DND-41 (cell line): ENCODE measurements around the gene CYTIP.

Experiments
- ATAC-seq: fragments of 200-7000 bp; cut with Tn5 transposase; 3 replicates; pipeline ENCODE4 v1.9.1; 2021; ENCODE audit warnings: low read depth; ENCODE audit not compliant: insufficient read depth
- DNase-seq: peaks from one replicate; pipeline ENCODE4 v3.0.0-alpha.2; 2020
- H2AFZ ChIP-seq: 2 replicates; pipeline ENCODE4 v1.6.0; 2012; ENCODE audit warnings: low read depth, low read length
- H3K27ac ChIP-seq: 2 replicates; pipeline ENCODE4 v1.5.1; 2012; ENCODE audit warnings: low read length, inconsistent platforms
- H3K27me3 ChIP-seq: fragments of 200-600 bp; sonication (generic); 2 replicates; pipeline ENCODE4 v1.6.0; 2012; ENCODE audit warnings: low read length, mild to moderate bottlenecking, inconsistent platforms; ENCODE audit not compliant: insufficient read depth, poor library complexity
- H3K36me3 ChIP-seq: 2 replicates; pipeline ENCODE4 v1.5.1; 2012; ENCODE audit warnings: low read length, inconsistent platforms; ENCODE audit not compliant: insufficient read depth
- H3K4me1 ChIP-seq: 2 replicates; pipeline ENCODE4 v1.5.1; 2012; ENCODE audit warnings: mild to moderate bottlenecking, low read length; ENCODE audit not compliant: insufficient read depth
- H3K4me2 ChIP-seq: 2 replicates; pipeline ENCODE4 v1.6.0; 2012; ENCODE audit warnings: mild to moderate bottlenecking, moderate library complexity, low read length, inconsistent platforms; ENCODE audit not compliant: insufficient read depth
- H3K4me3 ChIP-seq, 2 experiments: fragments of 200-600 bp in 1 of 2; shearing (Covaris generic) in 1 of 2; 2 replicates each; pipeline ENCODE4 v1.5.1; 2012 to 2016; ENCODE audit warnings: inconsistent platforms in 2 of 2, low read length in 2 of 2, mild to moderate bottlenecking in 2 of 2, low read depth in 1 of 2, moderate library complexity in 1 of 2
- H3K79me2 ChIP-seq: 2 replicates; pipeline ENCODE4 v1.6.0; 2012; ENCODE audit warnings: low read length, inconsistent platforms; ENCODE audit not compliant: insufficient read depth
- H3K9ac ChIP-seq: 2 replicates; pipeline ENCODE4 v1.6.0; 2012; ENCODE audit warnings: low read depth, mild to moderate bottlenecking, inconsistent platforms, low read length, moderate library complexity
- H3K9me3 ChIP-seq: 2 replicates; pipeline ENCODE4 v1.5.1; 2012; ENCODE audit warnings: low read length, moderate library complexity, mild to moderate bottlenecking, inconsistent platforms; ENCODE audit not compliant: insufficient read depth, severe bottlenecking
- H4K20me1 ChIP-seq: 2 replicates; pipeline ENCODE4 v1.6.0; 2012; ENCODE audit warnings: low read length; ENCODE audit not compliant: insufficient read depth
- EZH2 ChIP-seq: IDR thresholded peaks from 3 replicates; pipeline ENCODE4 v1.6.1; 2012; ENCODE audit warnings: borderline replicate concordance, low read depth, mild to moderate bottlenecking, moderate library complexity, low read length, inconsistent platforms; ENCODE audit not compliant: severe bottlenecking
- TF ChIP-seq, protein P1 (sequence below): IDR thresholded peaks from 2 replicates; pipeline ENCODE4 v1.5.1; 2012; ENCODE audit warnings: borderline replicate concordance, low read length, moderate library complexity, mild to moderate bottlenecking; ENCODE audit not compliant: poor library complexity, severe bottlenecking; ENCODE audit errors: extremely low read depth

Gene CYTIP

DNA sequence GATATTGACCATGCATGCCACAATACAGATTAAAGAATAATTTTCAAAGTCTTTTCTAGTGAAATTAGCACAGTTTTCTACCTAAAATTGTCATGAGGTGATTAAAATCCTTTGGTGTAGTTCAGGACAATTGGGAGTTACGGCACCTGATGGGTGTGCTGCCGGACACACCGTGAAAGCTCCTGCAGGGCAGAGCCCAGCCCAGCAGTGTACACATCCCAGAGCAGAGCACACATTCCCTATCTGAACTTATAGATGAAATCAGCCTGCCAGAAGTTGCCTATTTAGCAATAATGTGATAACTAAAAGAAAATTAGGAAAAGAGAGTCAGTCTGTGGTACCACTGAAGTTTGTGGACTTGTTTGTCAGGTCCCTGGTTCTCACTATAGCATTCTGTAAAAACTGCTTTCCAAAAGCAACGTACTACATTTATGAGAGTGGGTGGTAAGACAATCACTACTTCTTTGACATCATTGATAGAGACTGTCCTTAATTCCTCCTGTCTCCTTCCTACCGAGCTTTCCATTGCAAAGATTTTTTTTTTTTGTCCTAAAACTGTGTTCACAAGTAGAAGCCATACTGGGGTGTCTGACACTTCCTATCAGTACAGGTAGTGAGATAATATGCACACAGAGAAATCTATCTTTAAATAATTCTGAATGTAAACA is 3.4 kb downstream of the CYTIP start:
- H3K27me3 ChIP-seq = peaks cover 11% of the 10 kb centered on the region
- H3K4me2 ChIP-seq = no peak overlapping the region
- H3K27ac ChIP-seq = no peak overlapping the region
- H4K20me1 ChIP-seq = no peaks in the 10 kb centered on the region
- DNase-seq (no peak), ATAC-seq (no peak)
- H3K4me1 ChIP-seq = no peaks in the 10 kb centered on the region
- no peaks in the 10 kb centered on the region for H3K36me3 ChIP-seq
- H3K4me3 ChIP-seq = no peak overlapping the region
- no peak overlapping the region for H3K9ac ChIP-seq
- TF ChIP-seq, protein P1, sequence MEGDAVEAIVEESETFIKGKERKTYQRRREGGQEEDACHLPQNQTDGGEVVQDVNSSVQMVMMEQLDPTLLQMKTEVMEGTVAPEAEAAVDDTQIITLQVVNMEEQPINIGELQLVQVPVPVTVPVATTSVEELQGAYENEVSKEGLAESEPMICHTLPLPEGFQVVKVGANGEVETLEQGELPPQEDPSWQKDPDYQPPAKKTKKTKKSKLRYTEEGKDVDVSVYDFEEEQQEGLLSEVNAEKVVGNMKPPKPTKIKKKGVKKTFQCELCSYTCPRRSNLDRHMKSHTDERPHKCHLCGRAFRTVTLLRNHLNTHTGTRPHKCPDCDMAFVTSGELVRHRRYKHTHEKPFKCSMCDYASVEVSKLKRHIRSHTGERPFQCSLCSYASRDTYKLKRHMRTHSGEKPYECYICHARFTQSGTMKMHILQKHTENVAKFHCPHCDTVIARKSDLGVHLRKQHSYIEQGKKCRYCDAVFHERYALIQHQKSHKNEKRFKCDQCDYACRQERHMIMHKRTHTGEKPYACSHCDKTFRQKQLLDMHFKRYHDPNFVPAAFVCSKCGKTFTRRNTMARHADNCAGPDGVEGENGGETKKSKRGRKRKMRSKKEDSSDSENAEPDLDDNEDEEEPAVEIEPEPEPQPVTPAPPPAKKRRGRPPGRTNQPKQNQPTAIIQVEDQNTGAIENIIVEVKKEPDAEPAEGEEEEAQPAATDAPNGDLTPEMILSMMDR = no peak
- TF ChIP-seq EZH2 = no peak
- no peaks in the 10 kb centered on the region for H3K9me3 ChIP-seq
- H2AFZ ChIP-seq = no peak overlapping the region
- no peaks in the 10 kb centered on the region for H3K79me2 ChIP-seq

DNA sequence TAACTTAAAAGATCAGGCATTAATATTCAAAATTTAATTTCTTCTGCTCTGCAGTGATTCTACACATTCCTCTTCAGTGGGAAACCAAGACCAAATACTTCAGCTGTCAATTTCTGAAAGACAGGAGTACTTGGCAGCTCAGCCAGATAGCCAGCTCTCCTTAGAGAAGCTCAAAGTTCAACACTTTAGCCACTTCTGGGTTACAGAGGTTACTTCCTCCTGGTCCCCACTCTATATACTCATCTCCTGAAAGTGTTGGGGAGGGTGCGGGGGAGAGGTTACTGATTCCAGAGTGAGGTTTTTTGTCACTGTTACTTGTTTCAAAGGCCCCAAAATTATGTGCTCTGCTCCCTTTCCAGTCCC is 4.1 kb downstream of the CYTIP start:
- Histone ChIP-seq H3K4me2 (no peak overlapping the region), H3K4me3 (no peak overlapping the region), H3K9me3 (no peaks in the 10 kb centered on the region), H3K9ac (no peak overlapping the region), H3K27ac (no peak overlapping the region), H3K79me2 (no peaks in the 10 kb centered on the region), H3K4me1 (no peaks in the 10 kb centered on the region), H3K27me3 (peaks cover 11% of the 10 kb centered on the region), H2AFZ (no peak overlapping the region), H4K20me1 (no peaks in the 10 kb centered on the region), H3K36me3 (no peaks in the 10 kb centered on the region)
- DNase-seq (no peak), ATAC-seq (no peak)
- TF ChIP-seq, protein P1 = no peak
- TF ChIP-seq EZH2 = no peak

DNA sequence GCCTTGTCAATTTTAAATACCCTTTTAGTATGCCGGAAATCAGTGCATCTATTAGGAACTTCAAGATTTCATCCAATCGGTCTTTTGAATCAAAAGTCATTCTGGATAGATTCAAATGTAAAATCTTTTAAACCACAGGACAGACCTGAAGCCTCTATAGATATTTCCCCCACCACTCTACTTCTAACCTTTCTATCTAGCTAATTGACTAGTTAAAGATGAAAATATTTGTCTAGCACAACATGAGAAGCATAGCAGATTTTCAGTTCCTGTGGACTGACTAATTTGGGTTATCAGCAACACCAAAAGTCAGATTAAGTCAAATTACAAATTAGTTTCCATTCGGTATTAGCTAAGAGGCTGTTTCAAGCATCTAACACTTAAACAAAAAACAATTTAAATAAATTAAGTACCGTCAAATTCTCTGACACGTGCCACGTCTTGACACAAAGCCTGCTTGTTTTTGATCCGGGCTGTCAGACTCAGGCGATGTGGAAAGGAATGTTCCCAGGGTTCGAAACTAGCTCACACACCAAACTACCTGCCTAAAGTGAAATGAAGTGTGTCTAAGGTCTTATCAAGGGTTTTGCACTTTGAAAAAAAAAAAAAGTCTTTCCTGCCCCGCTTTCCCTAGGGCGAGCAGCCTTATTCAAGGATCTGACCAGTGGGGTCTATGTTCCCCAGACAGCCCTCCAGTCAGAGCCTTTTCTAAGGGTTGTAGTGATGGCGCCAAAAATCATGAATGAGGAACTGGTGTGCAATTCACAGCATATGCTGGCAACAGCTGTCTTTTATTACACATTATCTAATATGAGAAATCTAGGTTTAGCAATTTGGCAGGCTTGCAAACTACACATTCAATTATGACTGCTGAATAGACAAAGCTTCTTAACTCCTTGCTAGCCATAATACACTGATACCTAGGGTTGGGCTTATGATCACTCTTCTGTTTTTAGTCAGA is 4.7 kb downstream of the CYTIP start:
- H3K9me3 ChIP-seq = no peaks in the 10 kb centered on the region
- H3K27ac ChIP-seq = no peak overlapping the region
- H3K36me3 ChIP-seq = no peaks in the 10 kb centered on the region
- ATAC-seq (no peak), DNase-seq (no peak)
- no peak overlapping the region for H3K4me3 ChIP-seq
- TF ChIP-seq, protein P1 = no peak
- TF ChIP-seq EZH2 = no peak
- H3K9ac ChIP-seq = no peak overlapping the region
- no peaks in the 10 kb centered on the region for H3K79me2 ChIP-seq
- no peaks in the 10 kb centered on the region for H4K20me1 ChIP-seq
- H3K4me2 ChIP-seq = no peak overlapping the region
- no peaks in the 10 kb centered on the region for H3K4me1 ChIP-seq
- peaks cover 11% of the 10 kb centered on the region for H3K27me3 ChIP-seq
- H2AFZ ChIP-seq = no peak overlapping the region
